SK-N-DZ (cell line): ENCODE measurements around the gene CMIP.

Experiments used
- DNase-seq: peaks from one replicate; pipeline ENCODE4 v3.0.0-alpha.2; 2015; ENCODE audit warnings: low spot score

Gene CMIP

DNA sequence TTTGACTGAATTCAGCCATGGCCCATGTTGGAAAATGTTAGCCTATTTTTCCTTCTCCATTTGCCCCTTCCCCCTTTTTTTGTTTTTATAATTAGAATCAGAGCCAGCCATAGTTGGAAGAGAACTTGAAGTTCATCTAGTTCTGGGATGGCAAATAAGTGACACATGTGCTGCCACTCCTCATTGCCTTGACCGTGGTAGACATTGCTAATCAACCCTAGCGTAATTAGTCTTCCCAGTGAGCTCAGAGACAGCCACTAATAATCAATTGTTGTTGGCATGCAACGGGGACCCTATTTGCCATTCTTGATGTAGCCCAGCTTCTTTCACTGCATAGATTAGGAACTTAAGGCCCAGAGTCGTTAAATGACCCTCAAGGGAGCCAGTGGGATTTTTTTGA is 16.6 kb downstream of the CMIP start:
- DNase-seq: no peak

DNA sequence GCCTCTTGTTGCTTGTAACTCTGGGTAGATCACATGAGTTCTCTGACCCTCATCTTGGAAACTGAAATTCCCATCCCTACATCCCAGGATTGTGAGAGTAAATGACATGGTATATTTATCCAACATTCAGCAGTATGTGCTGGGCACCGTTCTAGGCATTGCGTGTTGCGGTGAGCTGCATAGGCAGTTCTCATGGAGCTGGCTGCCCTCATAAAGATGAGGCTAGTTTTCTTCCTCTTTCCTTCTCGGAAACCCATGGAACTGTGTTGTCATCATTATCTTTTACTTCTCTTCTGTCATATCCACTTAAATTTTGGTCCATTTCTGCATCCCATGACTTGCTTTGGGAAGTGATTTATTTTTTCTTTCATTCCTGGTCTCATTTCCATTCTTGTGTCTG is 17.2 kb downstream of the CMIP start:
- DNase-seq: no peak

DNA sequence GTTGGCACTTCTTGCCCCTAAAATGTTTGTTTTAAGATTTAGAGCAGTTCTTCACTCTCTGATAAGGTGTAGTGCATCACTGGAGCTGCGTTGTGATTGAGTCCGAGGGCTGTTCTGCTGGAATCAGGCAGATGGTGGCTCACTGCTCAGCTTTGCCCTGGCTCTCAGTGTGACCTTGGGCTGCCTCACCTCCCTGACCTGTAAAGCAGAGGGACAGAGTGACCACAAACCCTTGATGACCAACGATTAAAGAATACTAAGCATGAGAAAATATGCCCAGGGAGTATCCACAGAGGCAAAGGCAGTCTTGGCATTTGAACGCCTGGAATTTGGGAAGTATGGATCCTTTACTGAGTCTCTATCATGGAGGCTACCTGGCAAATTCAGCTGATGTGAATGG is 18.1 kb downstream of the CMIP start:
- DNase-seq: no peak

DNA sequence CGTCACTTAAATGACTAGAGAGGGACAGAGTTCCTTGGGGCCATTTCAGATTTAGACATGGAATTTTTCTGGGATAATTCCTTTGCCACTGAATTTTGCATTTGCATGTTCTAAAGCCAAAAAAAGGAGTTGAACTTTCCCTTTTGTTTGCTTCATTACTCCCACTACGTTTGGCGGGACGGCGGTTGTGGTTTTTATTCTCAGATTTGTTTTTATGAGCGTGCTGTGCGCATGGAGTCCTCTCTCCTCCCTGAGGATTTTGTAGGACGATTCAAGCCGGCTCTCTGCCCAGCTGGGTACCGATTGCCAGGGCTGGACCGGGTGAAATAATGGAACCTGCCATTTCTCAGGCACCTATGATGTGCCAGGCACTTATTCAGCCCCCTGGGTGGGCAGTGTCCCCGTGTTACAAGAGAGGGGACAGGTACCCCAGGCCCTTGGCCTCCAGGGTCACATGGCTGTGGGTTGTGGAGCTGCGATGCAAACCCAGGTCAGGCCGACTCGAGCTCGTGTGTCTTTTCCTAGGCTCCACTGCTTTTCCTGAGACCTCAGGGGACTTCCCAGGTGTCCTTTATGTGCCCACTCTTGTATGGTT is 18.8 kb downstream of the CMIP start:
- no peak for DNase-seq

DNA sequence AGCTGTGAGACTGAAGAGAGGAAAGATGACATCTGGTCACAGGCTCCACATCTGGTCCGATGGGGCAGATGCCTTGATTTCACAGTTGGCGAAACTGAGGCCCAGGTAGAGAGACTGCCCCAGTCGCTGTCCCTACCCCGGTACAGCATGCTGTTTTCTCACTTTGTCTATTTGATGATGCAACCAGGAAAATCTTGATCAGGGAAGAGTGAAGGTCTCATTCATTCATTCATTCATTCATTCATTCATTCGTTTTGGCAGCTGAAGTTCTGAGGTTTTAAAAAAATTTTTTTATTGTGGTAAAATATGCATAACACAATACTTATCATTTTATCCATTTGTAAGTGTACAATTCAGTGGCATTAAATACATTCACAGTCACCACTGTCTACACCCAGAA is 19.7 kb downstream of the CMIP start:
- DNase-seq: no peak

DNA sequence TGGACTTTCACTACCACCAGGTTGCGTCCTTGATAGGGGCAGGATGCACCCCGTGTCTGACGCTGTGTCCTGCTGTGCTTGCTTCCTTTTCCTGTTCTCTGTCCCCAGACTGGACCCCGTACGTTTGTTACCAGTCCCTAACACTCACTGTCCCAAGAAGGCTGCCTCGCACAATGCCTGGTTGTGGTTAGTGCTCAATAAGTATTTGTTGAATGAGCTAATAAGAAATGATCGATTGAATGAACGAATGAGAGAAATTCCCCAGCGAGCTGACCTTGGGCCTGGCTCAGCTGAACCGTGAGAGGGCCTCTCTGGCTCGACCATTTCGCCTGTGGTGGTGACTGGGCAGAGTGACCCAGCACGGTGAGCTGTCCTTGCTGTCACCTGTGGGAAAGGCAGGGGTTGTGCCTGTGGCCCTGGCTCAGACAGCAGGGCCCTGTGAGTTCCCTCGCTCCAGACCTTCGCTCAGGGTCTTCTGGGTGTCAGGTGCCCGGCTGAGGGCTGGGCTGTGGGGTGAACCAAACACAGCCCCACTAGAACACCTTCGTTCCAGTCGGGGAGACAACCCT is 20.9 kb downstream of the CMIP start:
- DNase-seq: no peak

DNA sequence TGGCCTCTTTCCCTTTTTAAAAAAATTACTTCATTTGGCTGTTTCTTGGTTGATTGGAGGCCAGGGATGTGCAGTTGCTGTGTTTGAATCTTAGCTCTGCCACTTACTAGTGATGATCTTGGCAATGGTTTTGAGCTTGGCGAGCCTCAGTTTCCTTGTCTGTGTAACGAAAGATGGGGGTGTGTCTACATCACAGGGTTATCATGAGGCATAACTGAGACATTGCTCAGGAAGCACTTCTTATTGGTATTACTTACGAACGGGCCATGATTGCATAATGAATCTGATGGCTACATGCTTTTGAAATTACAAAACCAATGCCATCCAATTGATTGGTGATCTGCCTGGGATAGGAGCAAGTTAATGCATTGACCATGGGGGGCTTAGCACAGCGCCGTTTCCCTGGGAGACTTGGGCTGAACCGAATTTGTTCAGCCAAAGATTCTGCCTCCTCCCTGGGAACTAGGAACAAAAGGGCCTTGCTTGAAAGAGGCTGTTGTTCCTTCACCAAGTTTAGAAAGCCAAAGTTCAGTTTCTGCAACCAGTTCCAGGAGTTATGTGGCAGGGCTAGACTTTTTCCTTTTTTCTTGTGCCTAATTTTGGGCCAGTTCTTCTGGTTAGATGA is 21.9 kb downstream of the CMIP start:
- no peak for DNase-seq

DNA sequence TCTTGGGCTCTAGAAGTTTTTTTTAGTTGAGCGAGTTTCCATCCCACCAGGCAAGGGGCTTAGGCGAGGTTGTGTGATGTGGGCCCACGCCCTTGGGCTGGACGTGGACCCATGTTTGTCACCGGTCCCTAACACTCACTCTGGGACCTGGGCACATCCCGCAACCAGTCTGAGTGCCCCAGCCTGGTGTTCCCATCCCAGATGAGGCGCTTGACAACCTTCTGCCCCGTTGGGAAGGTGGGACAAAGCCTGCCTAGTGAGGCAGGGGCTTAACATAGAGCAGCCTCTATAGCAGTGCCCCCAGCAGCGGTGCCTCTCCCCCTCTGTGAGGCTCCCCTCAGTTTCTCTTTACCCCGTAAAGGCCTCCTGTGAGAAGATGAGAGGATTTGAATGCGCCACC is 22.5 kb downstream of the CMIP start:
- DNase-seq: no peak

DNA sequence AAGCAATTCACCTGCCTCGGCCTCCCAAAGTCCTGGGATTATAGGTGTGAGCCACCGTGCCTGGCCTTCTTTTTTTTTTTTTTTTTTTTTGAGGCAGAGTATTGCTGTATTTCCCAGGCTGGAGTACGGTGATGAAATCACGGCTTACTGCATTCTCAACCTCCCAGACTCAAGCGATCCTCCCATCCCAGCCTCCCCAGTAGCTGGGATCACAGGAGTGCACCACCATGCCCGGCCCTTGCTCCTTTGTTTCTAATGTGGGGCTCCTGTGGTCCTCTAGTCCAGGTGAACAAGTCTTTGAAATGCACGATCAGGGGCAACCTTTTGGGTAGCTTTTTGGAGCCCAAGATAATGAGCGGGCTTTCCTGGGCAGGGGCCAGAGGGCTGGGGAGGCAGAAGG is 23.2 kb downstream of the CMIP start:
- DNase-seq: no peak

DNA sequence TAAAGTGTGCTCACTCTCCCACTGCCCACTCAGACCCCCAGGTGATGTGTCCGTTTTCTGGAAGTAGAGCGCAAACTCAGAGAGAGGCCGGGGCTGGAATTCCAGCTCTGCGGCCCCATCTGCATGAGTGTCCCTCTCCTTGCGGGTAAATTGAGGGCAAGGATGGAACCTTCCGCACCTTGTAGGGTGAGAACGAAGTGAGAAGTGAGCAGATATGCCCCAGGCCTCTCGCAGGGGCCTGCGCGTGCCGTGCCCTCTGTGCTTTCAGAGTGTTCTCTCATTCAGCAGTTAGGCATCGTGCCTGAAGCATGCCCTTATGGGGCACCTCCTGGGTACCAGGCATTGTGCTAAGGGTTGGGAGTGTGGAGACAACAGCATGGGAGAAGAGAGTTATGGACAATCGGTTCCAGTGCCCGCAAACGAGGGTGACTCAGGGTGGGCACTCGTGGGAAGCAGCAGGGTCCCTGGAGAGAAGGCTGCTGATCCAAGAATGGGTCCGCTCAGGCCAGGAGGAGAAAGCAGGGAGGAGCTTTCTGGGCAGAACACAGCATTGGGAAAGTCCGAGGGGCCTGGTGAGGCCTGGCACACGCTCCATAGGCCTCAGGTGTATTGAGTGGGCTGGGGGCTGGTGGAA is 23.8 kb downstream of the CMIP start:
- DNase-seq: no peak

DNA sequence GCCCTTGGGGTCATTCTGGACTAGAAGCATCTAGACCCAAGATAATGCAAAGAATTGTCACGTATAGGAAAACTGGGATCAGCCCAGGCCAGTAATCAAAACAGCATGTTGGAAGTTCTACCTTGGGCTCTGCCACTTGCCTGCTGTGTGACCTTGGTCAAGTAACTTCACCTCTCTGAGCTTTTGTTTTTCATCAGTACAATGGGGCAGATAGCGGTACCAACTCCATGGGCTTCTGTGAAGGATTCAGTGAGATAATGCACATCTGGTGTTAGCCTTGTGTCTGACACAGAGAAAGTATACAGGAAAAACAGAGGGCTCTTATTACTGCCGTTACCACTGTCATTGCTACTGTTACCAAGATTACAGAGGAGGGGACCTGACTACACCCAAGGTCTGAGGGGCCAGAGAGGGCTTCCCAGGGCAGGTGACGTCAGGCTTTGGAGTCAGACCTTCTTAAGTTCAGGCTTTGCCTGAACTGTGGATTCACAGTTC is 24.6 kb downstream of the CMIP start:
- no peak for DNase-seq

DNA sequence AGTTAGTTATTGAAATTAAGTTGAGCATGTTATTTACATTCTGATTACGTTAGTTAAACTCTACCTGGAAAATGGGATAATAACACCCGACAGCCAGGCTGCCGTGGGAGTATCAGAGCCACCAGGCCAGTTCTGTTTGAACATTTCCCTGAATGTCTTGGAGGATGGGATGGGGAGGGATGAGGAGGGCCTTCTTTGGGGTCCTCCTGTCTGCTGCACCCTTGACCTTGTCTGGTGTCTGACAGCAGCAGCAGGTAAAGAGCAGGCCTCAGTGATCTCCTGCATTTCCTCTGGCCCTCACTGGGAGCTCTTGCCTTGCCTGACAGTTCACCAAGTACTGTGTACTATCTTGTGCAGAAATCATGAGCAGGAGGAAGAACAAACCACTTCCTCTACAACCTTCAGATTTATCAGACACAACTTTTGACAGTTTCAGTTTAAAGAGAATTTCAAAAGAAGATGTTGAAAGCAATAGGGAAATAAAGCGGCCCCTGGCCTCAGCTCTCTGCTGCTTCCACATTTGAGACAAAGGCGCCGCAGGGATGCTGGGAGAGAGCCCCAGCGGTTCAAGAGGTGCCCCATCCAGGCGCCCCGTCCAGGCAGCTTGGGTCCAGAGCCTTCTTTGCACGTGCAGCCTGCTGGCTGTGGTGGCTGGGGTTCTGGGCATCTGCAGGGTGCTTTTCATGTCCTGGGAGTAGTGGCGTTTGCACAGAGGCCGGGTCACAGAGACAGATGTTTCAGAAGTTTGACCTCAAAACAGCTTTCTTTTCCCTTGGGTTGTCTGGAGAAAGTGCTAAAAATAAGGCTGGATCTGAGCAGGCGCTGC is 25.3 kb downstream of the CMIP start:
- DNase-seq: no peak

DNA sequence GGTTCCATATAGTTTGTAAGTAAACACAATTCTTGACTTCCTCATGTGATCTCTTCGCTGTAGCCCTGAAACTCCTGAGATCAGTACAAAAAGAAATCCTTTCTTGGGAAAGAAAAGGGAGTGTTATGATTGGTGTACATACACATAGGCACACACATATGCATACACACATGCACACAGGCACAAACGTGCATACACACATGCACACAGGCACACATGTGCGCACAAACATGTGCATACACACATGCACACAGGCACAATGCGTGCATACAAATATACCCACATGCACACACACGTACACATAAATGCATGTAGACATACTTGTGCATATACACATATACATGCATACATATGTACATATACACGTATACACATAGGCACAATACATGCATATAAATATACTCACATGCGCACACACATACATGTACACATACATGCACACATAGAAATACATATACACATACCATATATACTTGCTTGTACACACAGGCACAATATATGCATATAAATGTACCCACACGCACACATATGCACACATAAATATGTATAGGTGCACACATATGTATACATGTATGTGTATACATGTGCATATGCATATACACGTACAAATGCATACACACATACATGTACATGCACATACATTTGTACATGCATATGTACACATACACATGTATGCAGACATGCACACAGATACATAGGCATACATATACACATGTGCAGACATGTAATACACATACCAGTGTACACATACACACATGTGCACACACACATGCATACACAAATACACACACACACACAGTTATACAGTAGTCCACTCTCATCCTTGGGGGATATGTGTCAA is 26.4 kb downstream of the CMIP start:
- DNase-seq: no peak

DNA sequence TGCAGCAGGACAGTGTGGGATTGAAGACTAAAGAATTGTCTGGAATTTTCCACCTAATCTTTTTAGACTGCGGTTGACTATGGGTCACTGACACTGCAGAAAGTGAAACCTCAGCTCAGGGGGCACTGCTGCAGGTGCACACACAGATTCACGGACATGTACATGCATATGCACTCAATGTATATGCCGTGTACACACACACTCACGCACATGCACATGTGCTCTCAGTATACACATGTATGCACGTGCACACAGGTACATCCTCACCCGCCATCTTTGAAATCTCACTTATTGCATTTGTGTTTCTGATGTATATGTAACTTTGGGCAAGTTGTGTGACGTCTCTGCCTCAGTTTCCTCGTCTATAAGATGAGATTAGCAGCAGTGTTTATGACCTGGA is 27.3 kb downstream of the CMIP start:
- DNase-seq: no peak

DNA sequence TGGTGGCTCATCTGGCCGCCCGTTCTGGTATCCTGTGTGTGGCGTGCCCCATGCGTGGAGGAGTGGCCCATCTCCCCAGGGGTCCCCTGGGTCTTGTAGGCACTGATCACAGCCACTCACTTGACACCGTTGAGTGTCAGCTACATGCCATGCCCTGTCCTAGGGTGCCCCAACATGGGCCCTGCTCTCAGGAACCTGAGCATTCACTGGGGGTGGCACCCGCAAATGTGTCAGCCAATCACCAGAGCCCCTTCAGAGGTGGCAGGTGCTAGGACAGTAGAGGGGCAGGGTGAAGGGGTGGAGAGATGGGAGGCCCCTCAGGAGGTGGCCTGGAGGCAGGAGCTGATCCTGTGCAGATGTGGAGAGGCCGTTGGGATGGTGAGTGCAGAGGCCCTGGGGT is 27.8 kb downstream of the CMIP start:
- DNase-seq: no peak

DNA sequence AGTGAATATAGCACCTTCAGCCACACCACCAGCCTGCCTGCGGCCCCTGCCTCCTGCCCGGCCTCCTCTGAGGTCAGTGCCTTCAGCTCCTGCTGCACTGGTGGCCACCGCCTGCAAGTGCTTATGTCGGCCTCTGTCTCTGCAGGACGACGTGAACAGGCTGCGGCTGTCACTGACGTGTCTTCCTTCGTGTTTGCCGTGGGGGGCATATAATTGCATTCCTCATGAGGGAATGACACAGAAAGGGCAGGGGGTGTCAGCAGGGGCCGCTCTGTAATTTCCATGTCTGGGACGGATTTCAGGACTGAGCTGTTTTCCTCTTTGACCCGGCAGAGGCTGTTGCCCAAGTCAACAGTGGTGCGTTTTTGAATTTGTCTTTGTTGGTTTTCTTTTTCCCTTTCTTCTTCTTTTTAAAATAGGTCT is 28.5 kb downstream of the CMIP start:
- DNase-seq: no peak

DNA sequence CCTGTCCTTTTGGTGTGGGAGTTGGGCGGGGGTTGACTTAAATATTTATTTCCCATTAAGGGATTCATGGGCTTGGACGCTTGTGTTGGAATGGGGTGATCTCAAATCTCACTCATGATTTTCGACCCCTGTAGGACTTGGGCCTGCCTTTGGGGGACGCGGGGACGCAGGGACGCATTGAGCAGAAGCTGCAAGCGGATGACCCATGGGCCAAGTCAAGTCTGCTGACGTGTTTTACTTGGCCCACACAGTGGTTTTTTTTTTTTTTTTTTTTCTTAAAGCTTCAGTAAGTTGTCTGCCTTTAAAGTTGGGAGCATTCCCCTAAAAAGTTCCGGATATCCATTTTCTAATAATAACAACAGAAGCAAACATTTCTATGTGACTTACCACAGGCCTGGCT is 28.9 kb downstream of the CMIP start:
- DNase-seq: no peak

DNA sequence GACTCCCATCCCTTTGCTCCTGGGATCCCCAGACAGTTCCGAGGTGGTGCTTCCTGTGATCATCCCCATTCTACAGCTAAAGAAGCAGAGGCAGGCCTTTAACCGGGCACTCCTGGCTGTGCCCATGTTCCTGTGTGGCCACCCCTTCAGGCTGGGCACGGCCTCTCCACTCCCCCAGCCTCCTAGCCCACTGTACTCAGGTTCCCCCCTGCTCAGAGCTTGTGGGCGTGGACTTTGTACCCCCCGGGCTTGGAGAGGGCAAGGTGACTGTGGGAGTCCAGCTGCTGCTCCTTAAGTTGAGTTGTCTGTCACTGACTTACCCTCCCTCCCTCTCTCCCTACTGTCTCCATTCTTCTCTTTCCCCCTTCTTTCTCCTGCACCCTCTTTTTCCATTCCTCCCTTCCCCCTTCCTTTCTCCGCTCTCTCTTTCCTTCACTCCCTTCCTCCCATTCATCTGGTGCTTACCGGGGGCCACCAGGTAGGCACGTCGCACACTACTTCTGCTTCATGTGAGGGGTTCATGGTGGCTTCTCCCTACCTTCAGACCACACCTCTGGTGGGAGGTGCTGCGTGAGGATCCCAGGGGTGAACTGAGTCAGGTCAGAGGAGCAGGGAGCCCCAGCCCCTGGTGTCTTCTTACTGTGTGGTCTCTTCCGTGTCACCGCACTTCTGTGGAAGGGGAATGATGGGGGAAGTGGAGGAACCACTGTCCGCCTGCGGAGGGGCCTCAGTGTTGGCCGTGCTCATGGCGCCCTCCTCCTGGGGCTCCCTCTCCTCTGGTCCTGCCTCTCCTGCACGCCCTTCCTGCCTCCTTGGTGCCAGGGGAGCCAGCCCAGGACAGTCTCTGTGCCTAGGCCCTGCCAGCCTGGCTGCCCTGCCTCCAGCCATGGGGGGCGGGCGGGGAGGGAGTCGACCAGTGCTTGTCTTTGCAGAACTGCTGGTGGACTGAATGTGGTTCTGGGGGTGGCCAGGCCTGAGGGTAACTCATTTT is 29.7 kb downstream of the CMIP start:
- DNase-seq: no peak

DNA sequence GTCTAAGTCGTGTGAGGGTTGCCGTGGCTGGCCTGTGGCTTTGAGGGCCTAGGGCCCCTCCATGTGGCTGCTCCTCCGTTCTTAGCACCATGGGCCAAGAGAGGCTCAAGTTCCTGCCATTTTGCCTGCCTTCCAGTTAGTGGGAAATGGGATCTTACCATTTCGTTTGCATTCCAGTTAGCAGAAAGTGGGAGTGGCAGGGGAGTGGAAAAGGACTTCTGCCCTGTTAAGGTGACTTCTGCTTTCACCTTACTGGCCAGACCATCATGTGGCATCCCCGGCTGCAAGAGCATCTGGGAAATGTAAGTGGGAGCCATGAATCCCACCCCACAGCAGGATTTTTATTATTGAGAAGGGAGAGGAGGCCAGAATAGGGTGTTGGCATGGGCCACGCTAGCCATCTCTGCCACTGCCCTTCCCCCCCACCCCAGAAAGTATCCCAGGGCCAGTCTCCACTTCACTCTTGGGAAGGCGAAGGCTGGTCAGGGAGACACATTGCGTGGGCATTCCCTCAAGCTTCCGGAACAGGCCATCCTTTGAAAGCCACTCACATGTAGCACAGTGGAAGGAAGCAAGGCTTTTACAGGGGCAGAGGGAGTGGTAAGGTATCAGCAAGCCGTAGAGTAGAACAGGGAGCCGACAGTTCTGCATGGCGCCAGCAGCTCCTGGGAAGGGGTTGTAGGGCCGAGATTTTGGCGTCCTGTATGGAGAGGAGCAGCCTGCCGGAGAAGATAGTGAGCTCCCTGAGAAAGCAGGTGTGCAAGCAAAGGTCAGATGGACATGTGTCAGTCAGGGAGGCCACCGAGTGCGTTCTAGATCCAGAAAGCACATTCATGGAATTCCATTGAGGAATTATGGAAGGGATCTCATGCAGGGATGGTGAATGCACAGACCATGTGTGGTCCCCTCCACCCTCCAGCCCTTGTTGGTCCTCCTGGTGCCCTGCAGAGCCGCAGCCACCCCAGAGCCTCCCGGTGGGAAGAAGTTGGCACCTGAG is 33.4 kb downstream of the CMIP start:
- no peak for DNase-seq
